ENCODE results near the gene PHLDA1. TPM values are rescaled to one million over a fixed set of nuclear protein-coding genes. Genes with fewer than 3 reads are reported as not detected.
"Not testable (repeated sequence)": the region's sequence is repeated elsewhere in the genome, so short reads cannot be mapped to it uniquely, and the experiment has no call there.

PHLDA1 gene
- total RNA-seq, 1 donor from 2014 or later, result 44.2 TPM

DNA sequence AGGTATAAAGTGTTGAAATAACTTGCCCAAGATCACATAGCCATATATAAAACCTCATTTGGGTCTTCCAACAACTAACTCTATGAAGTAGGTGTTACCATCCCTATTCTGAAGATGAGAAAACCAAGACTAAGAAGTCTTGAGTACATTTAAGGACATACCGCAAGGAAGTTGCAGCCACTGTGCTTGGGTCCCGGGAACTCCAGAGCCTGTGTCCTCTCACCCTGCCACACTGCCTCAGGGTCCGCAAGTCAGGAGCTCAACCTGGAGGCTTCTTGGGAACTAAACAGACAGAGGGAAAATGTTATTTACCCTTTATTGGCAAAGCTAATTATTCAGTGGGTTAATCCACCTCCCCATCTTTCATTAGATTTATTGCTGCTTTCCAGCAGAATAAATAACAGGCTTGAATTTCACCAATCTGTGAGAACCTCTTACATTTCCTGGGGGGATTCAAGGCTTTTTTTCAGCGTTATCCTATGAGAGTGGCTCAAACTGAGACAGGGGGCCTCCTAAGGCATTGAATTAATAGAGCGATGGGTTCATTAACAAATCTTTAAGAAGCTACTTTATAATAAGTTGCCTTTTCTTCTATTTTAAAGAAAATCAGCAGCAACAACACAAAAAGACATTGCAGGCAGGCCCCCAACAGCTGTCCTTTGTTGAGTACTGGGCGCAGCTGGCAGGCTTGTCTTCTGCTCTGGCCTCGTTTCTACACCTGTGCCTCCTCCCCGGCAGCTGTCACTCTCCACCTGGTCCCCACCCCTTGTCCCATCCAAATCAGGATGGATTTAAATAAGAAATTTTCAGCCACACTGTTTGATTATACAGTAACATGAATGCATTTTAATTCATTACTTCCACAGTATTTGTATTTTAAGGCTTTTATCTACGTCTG lies 25.3 kb downstream of the PHLDA1 start:
- Mint-ChIP-seq H3K9me3 (peaks cover 12% of the 10 kb centered on the region), H3K36me3 (ENCODE audit: low read depth) (peaks cover 6% of the 10 kb centered on the region), H3K27me3 (ENCODE audit: low read depth) (no peaks in the 10 kb centered on the region), H3K4me3 (ENCODE audit: low read depth) (no peak overlapping the region), H3K4me1 (ENCODE audit: low read depth) (no peaks in the 10 kb centered on the region), H3K27ac (no peak overlapping the region)
- DNase-seq (ENCODE audit: low spot score), result no peak
- intact Hi-C loops (cut with micrococcal nuclease), result no loop called here

DNA sequence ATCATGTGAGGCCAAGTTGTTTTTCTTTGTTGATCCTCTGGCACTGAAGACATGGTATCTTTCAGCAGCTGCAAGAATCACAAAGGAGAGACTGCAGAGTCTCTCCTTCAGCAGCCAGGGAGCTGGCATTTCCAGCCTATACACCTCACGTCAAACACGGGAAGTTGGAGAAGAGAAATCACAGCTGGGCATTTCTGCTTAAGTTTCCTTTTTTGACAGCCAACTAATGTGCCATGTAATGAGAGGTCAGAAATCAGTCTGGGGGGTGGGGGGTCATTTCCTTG lies 28.3 kb downstream of the PHLDA1 start:
- H3K27ac Mint-ChIP-seq, result no peak overlapping the region
- H3K9me3 Mint-ChIP-seq, result peaks cover 12% of the 10 kb centered on the region
- H3K27me3 Mint-ChIP-seq (ENCODE audit: low read depth), result no peaks in the 10 kb centered on the region
- H3K4me1 Mint-ChIP-seq (ENCODE audit: low read depth), result peaks cover 6% of the 10 kb centered on the region
- H3K4me3 Mint-ChIP-seq (ENCODE audit: low read depth), result no peak overlapping the region
- H3K36me3 Mint-ChIP-seq (ENCODE audit: low read depth), result peaks cover 6% of the 10 kb centered on the region
- intact Hi-C loops (cut with micrococcal nuclease), result no loop called here
- DNase-seq (ENCODE audit: low spot score), result no peak

DNA sequence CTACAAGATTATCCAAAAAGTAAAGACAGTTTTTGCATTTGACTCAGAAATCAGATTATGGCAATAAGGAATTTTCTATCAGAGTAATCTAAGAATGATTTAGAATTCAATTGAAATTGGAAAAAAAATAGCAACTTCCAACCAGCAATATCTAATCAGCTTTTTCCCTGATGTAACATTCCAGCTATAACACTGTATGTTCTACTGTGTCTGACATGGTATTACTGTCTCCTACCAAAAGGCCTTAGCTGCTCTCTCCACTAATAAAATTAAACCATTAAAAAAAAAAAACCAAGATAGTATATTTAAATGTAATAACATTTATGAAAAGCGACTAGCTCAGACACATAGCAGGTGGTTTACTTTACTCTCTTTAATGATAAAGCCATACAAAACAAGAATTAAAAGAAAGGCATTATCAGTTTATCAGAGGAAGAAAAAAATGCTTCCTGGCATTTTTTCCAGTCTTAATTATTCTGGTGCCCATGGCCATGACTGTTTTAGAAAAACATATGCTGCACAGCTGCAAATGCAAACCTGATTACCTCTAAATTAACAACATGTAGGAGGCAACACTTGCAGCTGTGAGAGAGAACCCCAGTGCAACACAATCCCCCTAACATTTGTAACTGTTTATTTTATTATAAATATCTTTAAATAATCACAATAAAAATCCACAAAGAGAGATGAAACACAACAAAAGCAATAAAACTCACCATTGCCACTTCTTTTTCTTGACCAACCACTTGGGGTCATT lies 28.8 kb downstream of the PHLDA1 start:
- Mint-ChIP-seq H3K27me3 (ENCODE audit: low read depth) (no peaks in the 10 kb centered on the region), H3K27ac (no peak overlapping the region), H3K4me3 (ENCODE audit: low read depth) (no peak overlapping the region), H3K36me3 (ENCODE audit: low read depth) (peaks cover 6% of the 10 kb centered on the region), H3K4me1 (ENCODE audit: low read depth) (peaks cover 8% of the 10 kb centered on the region), H3K9me3 (peaks cover 12% of the 10 kb centered on the region)
- no peak for DNase-seq (ENCODE audit: low spot score)
- intact Hi-C loops (cut with micrococcal nuclease), result no loop called here

DNA sequence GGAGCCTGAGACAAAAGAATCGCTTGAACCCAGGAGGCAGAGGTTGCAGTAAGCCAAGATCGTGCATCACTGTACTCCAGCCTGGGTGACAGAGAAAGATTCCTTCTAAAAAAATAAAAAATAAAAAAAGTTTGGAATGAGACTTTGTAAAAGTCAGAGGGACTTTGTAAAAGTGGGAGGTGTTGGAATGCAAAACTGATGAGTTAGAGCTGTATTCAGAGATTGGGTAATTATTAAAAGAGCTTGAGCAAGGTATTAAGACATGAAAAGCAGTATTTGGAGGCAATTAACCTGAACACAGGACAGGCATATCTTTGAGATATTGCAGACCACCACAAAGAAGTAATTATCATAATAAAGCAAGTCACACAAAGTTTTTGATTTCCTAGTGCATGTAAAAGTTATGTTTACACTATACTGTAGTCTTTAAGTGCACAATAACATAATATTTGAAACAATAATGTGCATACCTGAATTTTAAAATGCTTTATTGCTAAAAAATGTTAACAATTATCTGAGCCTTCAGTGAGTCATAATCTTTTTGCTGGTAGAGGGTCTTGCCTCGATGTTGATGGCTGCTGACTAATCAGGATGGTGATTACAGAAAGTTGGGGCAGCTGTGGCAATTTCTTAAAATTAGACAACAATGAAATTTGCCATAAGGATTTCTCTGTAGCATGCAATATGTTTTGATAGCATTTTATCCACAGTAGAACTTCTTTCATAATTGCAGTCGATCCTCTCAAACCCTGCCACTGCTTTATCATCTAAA lies 33.1 kb downstream of the PHLDA1 start:
- Mint-ChIP-seq H3K9me3 (no peaks in the 10 kb centered on the region), H3K4me3 (ENCODE audit: low read depth) (no peak overlapping the region), H3K4me1 (ENCODE audit: low read depth) (peaks cover 38% of the 10 kb centered on the region), H3K27ac (no peak overlapping the region), H3K36me3 (ENCODE audit: low read depth) (no peaks in the 10 kb centered on the region), H3K27me3 (ENCODE audit: low read depth) (no peaks in the 10 kb centered on the region)
- intact Hi-C loops (cut with micrococcal nuclease), result no loop called here
- DNase-seq (ENCODE audit: low spot score), result no peak

DNA sequence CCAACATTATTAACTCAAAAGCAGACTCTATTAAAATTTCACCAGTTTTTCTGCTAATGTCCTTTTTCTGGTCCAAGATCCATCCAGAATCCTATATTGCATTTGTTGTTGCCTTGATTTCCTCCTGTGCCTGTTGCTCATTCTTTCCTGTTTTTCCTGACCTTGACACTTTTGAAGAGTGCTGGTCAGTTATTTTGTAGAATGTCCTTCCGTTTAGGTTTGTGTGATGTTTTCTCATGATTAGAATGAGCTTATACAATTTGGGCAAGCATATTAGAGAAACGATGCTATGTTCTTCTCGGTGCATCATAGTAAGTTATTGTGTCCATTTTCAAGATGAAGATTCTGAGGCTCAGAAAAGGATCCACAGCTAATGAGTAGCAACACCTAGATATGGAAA lies 33.9 kb downstream of the PHLDA1 start:
- no peak for DNase-seq (ENCODE audit: low spot score)
- Mint-ChIP-seq H3K9me3 (no peaks in the 10 kb centered on the region), H3K36me3 (ENCODE audit: low read depth) (no peaks in the 10 kb centered on the region), H3K27ac (no peak overlapping the region), H3K27me3 (ENCODE audit: low read depth) (no peaks in the 10 kb centered on the region), H3K4me3 (ENCODE audit: low read depth) (no peak overlapping the region), H3K4me1 (ENCODE audit: low read depth) (peaks cover 43% of the 10 kb centered on the region)
- intact Hi-C loops (cut with micrococcal nuclease), result no loop called here

DNA sequence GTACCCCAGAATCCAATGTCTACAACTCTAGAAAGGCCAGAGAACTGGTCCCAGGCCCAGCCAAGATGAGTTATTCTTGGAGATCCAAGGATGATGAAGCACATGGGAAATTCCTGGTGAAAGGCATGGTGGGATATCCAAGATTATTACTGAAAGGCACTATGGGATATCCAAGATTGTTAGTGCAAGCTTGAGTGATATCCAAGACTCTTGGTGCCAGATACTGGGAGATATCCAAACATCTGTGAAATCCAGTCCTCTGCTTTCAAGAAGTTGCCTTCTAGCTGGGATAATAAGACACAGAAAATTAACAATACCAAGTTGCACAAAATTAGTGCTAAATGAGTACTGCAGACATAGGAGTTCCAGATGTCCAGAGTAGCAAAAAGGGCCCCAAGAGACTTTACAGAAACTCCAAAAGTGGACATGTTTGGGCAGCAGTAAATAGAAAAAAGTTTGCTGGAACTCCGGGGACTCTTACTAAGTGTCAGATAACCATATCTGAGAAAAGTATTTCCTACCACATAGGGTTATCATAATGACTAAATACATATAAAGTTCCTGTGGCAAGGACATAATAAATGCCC lies 34.6 kb downstream of the PHLDA1 start:
- Mint-ChIP-seq H3K27ac (no peak overlapping the region), H3K9me3 (no peaks in the 10 kb centered on the region), H3K27me3 (ENCODE audit: low read depth) (no peaks in the 10 kb centered on the region), H3K4me1 (ENCODE audit: low read depth) (peaks cover 45% of the 10 kb centered on the region), H3K4me3 (ENCODE audit: low read depth) (no peak overlapping the region), H3K36me3 (ENCODE audit: low read depth) (no peaks in the 10 kb centered on the region)
- DNase-seq (ENCODE audit: low spot score), result no peak
- intact Hi-C loops (cut with micrococcal nuclease), result no loop called here

DNA sequence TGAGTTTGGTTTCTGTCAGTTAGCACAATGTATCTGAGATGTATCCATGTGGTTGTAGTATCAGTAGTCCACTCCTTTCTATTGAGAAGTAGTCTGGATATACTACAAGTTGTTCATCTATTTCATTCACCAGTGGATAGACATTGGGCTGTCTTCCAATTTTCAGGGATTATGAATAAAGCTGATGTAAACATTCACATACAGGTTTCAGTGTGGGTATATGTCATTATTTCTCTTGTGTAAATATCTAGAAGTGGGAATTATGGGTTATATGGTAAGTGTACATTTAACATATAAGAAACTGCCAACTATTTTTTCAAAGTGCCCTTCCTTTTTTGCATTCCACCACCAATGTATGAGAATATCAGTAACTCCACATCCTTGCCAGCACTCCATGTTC lies 35.9 kb downstream of the PHLDA1 start:
- no peaks in the 10 kb centered on the region for H3K36me3 Mint-ChIP-seq (ENCODE audit: low read depth)
- intact Hi-C loops (cut with micrococcal nuclease), result no loop called here
- no peaks in the 10 kb centered on the region for H3K27me3 Mint-ChIP-seq (ENCODE audit: low read depth)
- H3K4me3 Mint-ChIP-seq (ENCODE audit: low read depth), result no peak overlapping the region
- H3K4me1 Mint-ChIP-seq (ENCODE audit: low read depth), result peaks cover 53% of the 10 kb centered on the region
- H3K9me3 Mint-ChIP-seq, result no peaks in the 10 kb centered on the region
- no peak for DNase-seq (ENCODE audit: low spot score)
- H3K27ac Mint-ChIP-seq, result peak overlapping the region; percentile 24

DNA sequence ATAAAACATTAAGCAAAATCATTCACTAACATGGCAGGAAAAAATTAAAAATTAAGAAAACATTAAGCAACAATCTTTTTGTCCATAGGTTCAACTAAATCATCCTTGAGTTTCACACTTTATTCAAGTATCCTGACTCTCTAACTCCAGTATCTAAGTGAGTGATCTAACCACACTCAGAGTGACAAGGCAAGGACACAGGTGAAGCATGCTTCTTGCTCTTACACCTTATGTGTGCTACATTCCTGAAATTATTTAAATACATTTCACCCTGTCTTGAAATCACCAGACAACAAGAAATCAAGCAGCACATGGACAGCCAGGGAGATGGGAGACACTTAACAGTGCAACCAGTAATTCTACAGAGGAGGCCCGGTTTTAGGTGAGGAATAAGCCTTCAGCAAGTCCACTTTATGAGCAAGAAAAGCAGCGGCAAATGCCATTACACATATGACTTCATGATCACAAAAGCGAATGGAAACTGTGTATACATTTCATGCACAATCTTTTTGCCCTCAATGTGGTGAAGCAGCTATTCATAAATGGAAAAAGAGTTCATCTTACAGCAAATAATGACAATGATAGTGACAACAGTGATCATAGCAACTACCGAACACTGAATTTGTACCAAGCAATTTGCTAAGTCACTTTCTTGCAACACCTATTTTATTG lies 37.4 kb downstream of the PHLDA1 start:
- Mint-ChIP-seq H3K36me3 (ENCODE audit: low read depth) (peaks cover 8% of the 10 kb centered on the region), H3K27ac (peak overlapping the region; percentile 79), H3K9me3 (peaks cover 13% of the 10 kb centered on the region), H3K27me3 (ENCODE audit: low read depth) (no peaks in the 10 kb centered on the region), H3K4me1 (ENCODE audit: low read depth) (peaks cover 56% of the 10 kb centered on the region), H3K4me3 (ENCODE audit: low read depth) (no peak overlapping the region)
- intact Hi-C loops (cut with micrococcal nuclease), result loop anchor here (1.0 kb wide), 6 partner anchors 16 to 60 kb away; partner anchors contain the start of gene PHLDA1
- DNase-seq (ENCODE audit: low spot score), result no peak

DNA sequence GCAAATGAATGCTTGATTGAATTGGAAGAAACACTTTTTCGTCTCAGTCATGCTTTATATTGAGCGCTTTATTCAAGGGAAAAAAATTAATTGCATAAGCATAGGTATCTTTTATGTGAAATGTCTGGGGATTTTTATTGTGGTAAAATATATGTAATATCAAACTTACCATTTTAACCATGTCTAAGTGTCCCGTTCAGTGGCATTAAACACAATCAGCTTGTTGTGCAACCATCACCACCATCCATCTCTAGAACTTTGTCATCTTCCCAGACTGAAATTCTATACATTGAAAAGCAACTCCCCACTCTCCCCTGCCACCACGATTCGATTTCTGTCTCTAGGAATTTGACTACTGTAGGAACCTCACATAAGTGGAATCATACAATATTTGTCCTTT lies 39.8 kb downstream of the PHLDA1 start:
- H3K27me3 Mint-ChIP-seq (ENCODE audit: low read depth), result no peaks in the 10 kb centered on the region
- no peak overlapping the region for H3K4me3 Mint-ChIP-seq (ENCODE audit: low read depth)
- H3K36me3 Mint-ChIP-seq (ENCODE audit: low read depth), result peaks cover 23% of the 10 kb centered on the region
- intact Hi-C loops (cut with micrococcal nuclease), result no loop called here
- peaks cover 27% of the 10 kb centered on the region for H3K9me3 Mint-ChIP-seq
- H3K27ac Mint-ChIP-seq, result no peak overlapping the region
- peaks cover 54% of the 10 kb centered on the region for H3K4me1 Mint-ChIP-seq (ENCODE audit: low read depth)
- no peak for DNase-seq (ENCODE audit: low spot score)

DNA sequence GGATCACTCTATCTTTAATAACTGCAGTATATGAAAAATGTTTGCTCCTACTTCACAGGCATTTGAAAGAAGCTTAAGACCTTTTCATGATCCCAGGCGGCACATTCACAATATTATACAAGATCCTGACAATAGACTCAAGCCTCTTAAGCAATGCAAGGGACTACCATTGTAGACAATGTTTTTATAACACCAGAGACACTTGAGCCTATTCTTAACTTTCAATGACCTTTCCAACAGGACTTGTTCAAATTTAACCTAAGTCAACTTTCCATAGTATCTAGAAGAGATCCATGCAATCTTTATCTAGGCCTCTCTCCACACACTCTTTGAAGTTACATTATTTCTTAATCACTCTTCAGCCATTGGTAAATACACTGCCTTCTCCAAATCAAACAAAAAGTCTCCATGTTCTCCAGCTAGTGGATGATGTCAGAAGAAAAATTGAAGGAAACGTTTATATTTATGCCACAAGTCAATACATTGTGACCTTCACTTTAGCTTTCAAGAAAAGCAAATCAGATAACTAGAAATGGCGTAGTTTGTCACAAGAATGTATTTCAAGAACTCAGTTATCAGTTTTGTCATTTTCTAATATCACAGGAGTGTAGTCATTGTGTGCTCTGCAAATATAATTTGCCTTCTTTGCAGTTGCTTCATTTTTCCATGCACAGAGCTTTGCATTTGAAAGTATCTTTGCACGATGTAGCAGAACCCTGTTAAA lies 41.2 kb downstream of the PHLDA1 start:
- H3K4me3 Mint-ChIP-seq (ENCODE audit: low read depth), result no peak overlapping the region
- H3K4me1 Mint-ChIP-seq (ENCODE audit: low read depth), result peaks cover 56% of the 10 kb centered on the region
- intact Hi-C loops (cut with micrococcal nuclease), result no loop called here
- no peak for DNase-seq (ENCODE audit: low spot score)
- H3K36me3 Mint-ChIP-seq (ENCODE audit: low read depth), result peaks cover 23% of the 10 kb centered on the region
- H3K27ac Mint-ChIP-seq, result no peak overlapping the region
- peaks cover 27% of the 10 kb centered on the region for H3K9me3 Mint-ChIP-seq
- H3K27me3 Mint-ChIP-seq (ENCODE audit: low read depth), result no peaks in the 10 kb centered on the region

DNA sequence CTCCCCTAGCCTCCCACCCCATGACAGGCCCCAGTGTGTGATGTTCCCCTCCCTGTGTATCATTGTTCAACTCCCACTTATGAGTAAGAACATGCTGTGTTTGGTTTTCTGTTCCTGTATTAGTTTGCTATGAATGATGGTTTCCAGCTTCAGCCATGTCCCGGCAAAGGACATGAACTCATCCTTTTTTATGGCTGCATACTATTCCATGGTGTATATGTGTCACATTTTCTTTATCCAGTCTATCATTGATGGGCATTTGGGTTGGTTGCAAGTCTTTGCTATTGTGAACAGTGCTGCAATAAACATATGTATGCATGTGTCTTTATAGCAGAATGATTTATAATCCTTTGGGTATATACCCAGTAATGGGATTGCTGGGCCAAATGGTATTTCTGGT lies 43.9 kb downstream of the PHLDA1 start:
- not testable (repeated sequence) for H3K27ac Mint-ChIP-seq; DNase-seq (ENCODE audit: low spot score); H3K27me3 Mint-ChIP-seq (ENCODE audit: low read depth); H3K4me3 Mint-ChIP-seq (ENCODE audit: low read depth)
- peaks cover 56% of the 10 kb centered on the region for H3K4me1 Mint-ChIP-seq (ENCODE audit: low read depth)
- peaks cover 27% of the 10 kb centered on the region for H3K9me3 Mint-ChIP-seq
- peaks cover 23% of the 10 kb centered on the region for H3K36me3 Mint-ChIP-seq (ENCODE audit: low read depth)
- intact Hi-C loops (cut with micrococcal nuclease), result loop anchor here (1.0 kb wide), 1 partner anchor 9 kb away; no protein-coding TSS in a partner anchor
